Smooth muscle cell (in vitro differentiated cells): Measurements from ENCODE around the gene FAM174B. TPM values are rescaled to one million over a fixed set of nuclear protein-coding genes. Genes with fewer than 3 reads are reported as not detected.

ENCODE experiments used
- polyA plus RNA-seq: library from polyadenylated mRNA; unstranded; fragments of >200 nt; fragmentation: Nextera tagmentation; extraction: Ambion mirVana; gene quantifications from 2 replicates; pipeline ENCODE4 v1.2.1, GENCODE V29; 2016
- total RNA-seq: library from RNA; depleted of rRNA; stranded (reverse); fragments of >200 nt; gene quantifications from 2 replicates; pipeline ENCODE4 v1.2.3, GENCODE V29; 2014

Gene FAM174B
- total and polyA plus RNA-seq, 2 experiments from 2014 or later = 2.0 to 2.1 TPM

Other genes with a start within 250 kb of the FAM174B start
- gene CHD2, start 244.5 kb upstream of the FAM174B start, total RNA-seq = 99.2 and 132 TPM in 2 replicates
- 64.4 and 81.6 TPM in 2 replicates for gene CHD2, start 244.5 kb upstream of the FAM174B start, polyA plus RNA-seq